ENCODE results near the gene MAML3.

The MAML3 gene

GRCh38 chr4:140027101-140027500 is 126.9 kb downstream of the MAML3 start:
- TF ChIP-seq CTCF (IDR thresholded peaks at IDR 0.05) = no peak

GRCh38 chr4:140025470-140025869 is 128.5 kb downstream of the MAML3 start:
- TF ChIP-seq CTCF (IDR thresholded peaks at IDR 0.05) = no peak

GRCh38 chr4:140020457-140021361 is 133.3 kb downstream of the MAML3 start:
- no peak for TF ChIP-seq CTCF (IDR thresholded peaks at IDR 0.05)

GRCh38 chr4:140019619-140020347 is 134.2 kb downstream of the MAML3 start:
- TF ChIP-seq CTCF (IDR thresholded peaks at IDR 0.05) = no peak

GRCh38 chr4:140018931-140019618 is 134.9 kb downstream of the MAML3 start:
- TF ChIP-seq CTCF (IDR thresholded peaks at IDR 0.05) = no peak

- TF ChIP-seq CTCF (IDR thresholded peaks at IDR 0.05) = no peak
Measured at GRCh38 chr4:140014284-140014683, 139.7 kb downstream of the MAML3 start.

GRCh38 chr4:140012688-140013486 is 141.1 kb downstream of the MAML3 start:
- peak; percentile 48 for TF ChIP-seq CTCF (IDR thresholded peaks at IDR 0.05)

Data from LNCAP (cell line).